ENCODE results near the gene MAP3K15. TPM values are rescaled to one million over a fixed set of nuclear protein-coding genes. Genes with fewer than 3 reads are reported as not detected.

MAP3K15 gene
- total RNA-seq, 1 donor from 2014 or later, result not detected

GRCh38 chrX:19326567-19326966, 188.7 kb downstream of the MAP3K15 start:
- intact Hi-C loops (cut with DNase I), result no loop called here
- ATAC-seq, result no peak
- DNase-seq (ENCODE audit: missing footprints), result no peak

Other genes starting within 250 kb of the MAP3K15 start
- gene PDHA1, start 171.6 kb downstream of the MAP3K15 start, total RNA-seq, result 1,288 TPM